Naive thymus-derived CD8-positive, alpha-beta T cell (primary cell): ENCODE results near the gene NT5C. TPM values are rescaled to one million over a fixed set of nuclear protein-coding genes. Genes with fewer than 3 reads are reported as not detected.
"Not testable (repeated sequence)": the region's sequence is repeated elsewhere in the genome, so short reads cannot be mapped to it uniquely, and the experiment has no call there.

ENCODE experiments used
- ATAC-seq, 2 donors: fragments of 150-1000 bp; cut with Tn5 transposase in 1 of 2; sonication (Bioruptor Pico), chemical (Tn5 transposase) in 1 of 2; 1 replicate in 1 of 2; 2 replicates in 1 of 2; pipeline ENCODE4 v1.10.0; 2021; ENCODE audit warnings: mild to moderate bottlenecking in 2 of 2, moderate library complexity in 2 of 2
- POLR2A ChIA-PET: fragments of 350-600 bp; sonication (Branson Sonifier 250); formaldehyde crosslinking; loops from one replicate; lab custom pipeline; 2021; ENCODE audit warnings: antibody characterized with exemption; lab: Charles Lee
- DNase-seq, 10 donors: peaks; one replicate each; pipeline versions ENCODE4 v3.0.0 to v3.0.0-alpha.2; 2020 to 2022
- H3K27ac Mint-ChIP-seq, 10 donors: one replicate each; pipeline ENCODE4 v1.8.0; 2020 to 2022; ENCODE audit warnings: mild to moderate bottlenecking in 10 of 10, mixed read lengths in 10 of 10, moderate library complexity in 4 of 10, inconsistent platforms in 1 of 10
- H3K27me3 Mint-ChIP-seq, 5 donors: one replicate each; pipeline ENCODE4 v1.8.0; 2021 to 2022; ENCODE audit warnings: mixed read lengths in 5 of 5
- H3K36me3 Mint-ChIP-seq, 3 donors: one replicate each; pipeline ENCODE4 v1.8.0; 2020 to 2022; ENCODE audit warnings: mixed read lengths in 3 of 3, mild to moderate bottlenecking in 2 of 3, inconsistent platforms in 1 of 3
- H3K4me1 Mint-ChIP-seq, 4 donors: one replicate each; pipeline ENCODE4 v1.8.0; 2021 to 2022; ENCODE audit warnings: mixed read lengths in 4 of 4
- H3K4me3 Mint-ChIP-seq, 10 donors: one replicate each; pipeline ENCODE4 v1.8.0; 2020 to 2022; ENCODE audit warnings: mild to moderate bottlenecking in 10 of 10, mixed read lengths in 10 of 10, moderate library complexity in 6 of 10, inconsistent platforms in 1 of 10
- H3K9me3 Mint-ChIP-seq, 9 donors: one replicate each; pipeline ENCODE4 v1.8.0; 2020 to 2022; ENCODE audit warnings: mixed read lengths in 9 of 9, mild to moderate bottlenecking in 3 of 9, inconsistent platforms in 1 of 9, moderate library complexity in 1 of 9
- polyA plus RNA-seq, 3 donors: library from polyadenylated mRNA; unstranded; fragments of 300-500 nt; fragmentation: Illumina TruSeq; gene quantifications; one replicate each; pipeline ENCODE4 v1.2.3, GENCODE V29; 2021
- total RNA-seq, 8 experiments: library from RNA in 2 of 8; stranded (reverse) in 2 of 8; gene quantifications; one replicate each; pipeline ENCODE4 v1.2.3 and lab custom pipeline; 2021 to 2026

The NT5C gene
- total and polyA plus RNA-seq, 5 experiments from 2014 or later = 46.0 to 66.6 (median 52.8) TPM

DNA sequence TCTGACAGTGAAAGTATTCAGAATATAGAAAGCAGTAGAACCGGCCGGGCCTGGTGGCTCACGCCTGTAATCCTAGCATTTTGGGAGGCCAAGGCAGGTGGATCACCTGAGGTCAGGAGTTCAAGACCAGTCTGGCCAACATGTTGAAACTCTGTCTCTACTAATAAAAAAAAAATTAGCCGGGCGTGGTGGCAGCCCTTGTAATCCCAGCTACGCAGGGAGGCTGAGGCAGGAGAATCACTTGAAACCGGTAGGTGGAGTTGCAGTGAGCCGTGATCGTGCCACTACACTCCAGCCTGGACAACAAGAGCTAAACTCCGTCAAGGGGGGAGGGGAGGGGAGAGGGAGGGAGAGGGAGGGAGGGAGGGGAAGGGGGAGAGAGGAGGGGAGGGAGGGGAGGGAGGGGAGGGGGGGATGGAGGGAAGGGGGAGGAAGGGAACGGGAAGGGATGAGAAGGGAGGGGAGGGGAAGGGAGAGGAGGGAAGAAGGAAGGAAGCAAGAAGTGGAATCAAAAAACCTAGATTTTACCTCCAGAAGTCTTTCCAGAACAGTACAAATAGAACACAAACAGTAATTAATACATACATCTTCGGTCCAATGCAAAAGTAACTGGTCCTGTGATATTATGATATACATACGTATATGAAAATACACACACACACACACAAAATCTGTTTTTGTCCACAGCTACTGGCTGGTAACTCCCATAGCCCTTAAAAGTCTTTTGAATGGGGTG lies 10.9 kb upstream of the NT5C start:
- ATAC-seq (no peak), DNase-seq (no peak)
- Mint-ChIP-seq H3K36me3 (peaks cover 0 to 40% (median 10%) of the 10 kb centered on the region in 3 donors), H3K4me1 (peaks cover 2 to 27% (median 13%) of the 10 kb centered on the region in 4 donors), H3K9me3 (no peaks in the 10 kb centered on the region), H3K27me3 (no peaks in the 10 kb centered on the region), H3K27ac (no peak overlapping the region), H3K4me3 (no peak overlapping the region)
- POLR2A ChIA-PET = interaction anchor here (1.1 kb wide), 1 partner anchor 15 kb away, joined by 3 read pairs; no protein-coding TSS in a partner anchor

DNA sequence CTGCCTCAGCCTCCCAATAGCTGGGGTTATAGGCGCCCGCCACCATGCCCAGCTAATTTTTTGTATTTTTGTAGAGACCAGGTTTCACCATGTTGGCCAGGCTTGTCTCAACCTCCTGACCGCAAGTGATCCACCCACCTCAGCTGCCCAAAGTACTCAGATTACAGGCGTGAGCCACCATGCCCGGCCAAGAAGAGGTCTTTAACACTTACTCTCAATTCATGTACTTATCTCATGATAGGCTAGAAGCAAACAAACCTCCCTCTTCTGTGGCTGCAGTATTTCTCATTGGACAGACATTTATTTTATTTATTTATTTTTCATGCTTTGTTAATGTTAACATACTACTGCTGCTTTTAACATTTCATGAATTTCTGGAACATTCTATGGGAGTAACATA lies 7.0 kb upstream of the NT5C start:
- H3K27me3 Mint-ChIP-seq = no peaks in the 10 kb centered on the region
- POLR2A ChIA-PET = interaction anchor here (0.6 to 1.3 kb wide), 3 partner anchors 8 to 311 kb away, joined by 3 to 5 read pairs (median 3); no protein-coding TSS in a partner anchor
- ATAC-seq (no peak), DNase-seq (no peak)
- peaks cover 0 to 4% (median 0%) of the 10 kb centered on the region in 3 donors for H3K36me3 Mint-ChIP-seq
- peak overlapping the region in 1 of 10 donors; percentile 15 for H3K27ac Mint-ChIP-seq
- H3K4me1 Mint-ChIP-seq = peaks cover 2 to 24% (median 13%) of the 10 kb centered on the region in 4 donors
- H3K4me3 Mint-ChIP-seq = no peak overlapping the region
- no peaks in the 10 kb centered on the region for H3K9me3 Mint-ChIP-seq

DNA sequence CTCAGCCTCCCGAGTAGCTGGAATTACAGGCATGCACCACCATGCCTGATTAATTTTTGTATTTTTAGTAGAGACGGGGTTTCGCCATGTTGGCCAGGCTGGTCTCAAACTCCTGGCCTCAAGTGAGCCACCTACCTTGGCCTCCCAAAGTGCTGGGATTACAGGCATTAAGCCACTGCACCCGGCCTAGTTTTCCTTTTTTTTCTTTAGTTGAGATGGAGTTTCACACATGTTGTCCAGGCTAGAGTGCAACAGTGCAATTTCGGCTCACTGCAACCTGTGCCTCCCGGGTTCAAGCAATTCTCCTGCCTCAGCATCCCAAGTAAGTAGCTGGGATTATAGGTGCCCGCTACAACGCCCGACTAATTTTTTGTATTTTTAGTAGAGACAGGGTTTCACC lies 6.2 kb upstream of the NT5C start:
- not testable (repeated sequence) for H3K27ac Mint-ChIP-seq
- POLR2A ChIA-PET = interaction anchor here (0.6 kb wide), 2 partner anchors 15 to 312 kb away, joined by 5 to 7 read pairs; no protein-coding TSS in a partner anchor

DNA sequence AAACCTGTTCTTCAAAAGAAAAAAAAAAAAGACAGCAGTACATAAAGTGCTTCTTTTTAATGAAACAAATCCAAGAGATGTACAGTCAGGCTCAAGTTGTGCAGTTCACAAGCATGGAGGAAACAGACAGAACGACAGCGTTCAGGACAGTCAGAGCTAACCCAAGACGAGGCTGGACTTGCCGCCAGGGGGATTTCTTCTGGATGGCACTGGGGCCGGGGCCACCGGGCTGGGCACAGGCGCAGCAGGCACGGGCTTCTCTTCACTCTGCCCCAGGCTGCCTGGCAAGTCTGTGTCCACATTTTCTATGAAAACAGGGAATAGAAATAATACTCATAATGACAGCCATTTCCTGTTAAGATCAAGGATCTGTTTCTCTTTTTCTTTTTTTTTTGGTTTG lies 4.4 kb upstream of the NT5C start:
- ATAC-seq (no peak), DNase-seq (no peak)
- no peaks in the 10 kb centered on the region for H3K9me3 Mint-ChIP-seq
- no peaks in the 10 kb centered on the region for H3K36me3 Mint-ChIP-seq
- peaks cover 0 to 15% (median 8%) of the 10 kb centered on the region in 4 donors for H3K4me1 Mint-ChIP-seq
- POLR2A ChIA-PET = interaction anchor here (0.7 to 1.8 kb wide), 3 partner anchors 14 to 489 kb away, joined by 3 to 4 read pairs (median 3); partner anchors contain the start of gene JPT1
- peak overlapping the region in 4 of 10 donors; percentile 9 to 23 (median 16) for H3K27ac Mint-ChIP-seq
- no peaks in the 10 kb centered on the region for H3K27me3 Mint-ChIP-seq
- H3K4me3 Mint-ChIP-seq = no peak overlapping the region

More for the DNA sequence above, 6.2 kb upstream of the NT5C start:
- peaks cover 2 to 24% (median 13%) of the 10 kb centered on the region in 4 donors for H3K4me1 Mint-ChIP-seq
- not testable (repeated sequence) for H3K4me3 Mint-ChIP-seq, H3K27me3 Mint-ChIP-seq, H3K9me3 Mint-ChIP-seq, ATAC-seq, DNase-seq, H3K36me3 Mint-ChIP-seq

DNA sequence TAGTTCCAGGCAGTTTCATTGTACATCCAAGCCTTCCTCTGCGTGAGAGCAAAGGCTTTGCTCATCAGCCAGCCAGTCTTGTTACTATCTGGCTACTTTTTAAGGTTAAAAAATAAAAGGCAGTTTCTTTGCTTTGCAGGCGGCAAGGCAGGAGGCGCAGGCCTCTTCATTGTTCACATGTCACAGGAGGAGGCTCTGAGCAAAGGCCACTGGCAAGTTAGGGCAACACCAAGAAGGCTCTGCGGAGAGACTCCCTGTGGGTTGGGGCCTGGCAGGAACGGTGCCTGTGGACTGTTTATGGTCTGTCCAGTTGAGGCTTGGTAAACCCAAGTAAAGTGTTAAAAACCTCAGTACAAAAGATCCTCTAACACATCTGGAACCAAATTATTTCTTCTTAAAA lies 3.9 kb upstream of the NT5C start:
- Mint-ChIP-seq H3K4me1 (peaks cover 4 to 14% (median 8%) of the 10 kb centered on the region in 4 donors), H3K27ac (peak overlapping the region in 3 of 10 donors; percentile 23 to 61 (median 33)), H3K36me3 (peaks cover 0 to 2% (median 0%) of the 10 kb centered on the region in 3 donors), H3K4me3 (no peak overlapping the region), H3K9me3 (no peaks in the 10 kb centered on the region), H3K27me3 (no peaks in the 10 kb centered on the region)
- DNase-seq (no peak), ATAC-seq (no peak)
- POLR2A ChIA-PET = interaction anchor here (0.7 to 1.8 kb wide), 2 partner anchors 19 to 490 kb away, joined by 3 to 4 read pairs; partner anchors contain the start of gene JPT1

DNA sequence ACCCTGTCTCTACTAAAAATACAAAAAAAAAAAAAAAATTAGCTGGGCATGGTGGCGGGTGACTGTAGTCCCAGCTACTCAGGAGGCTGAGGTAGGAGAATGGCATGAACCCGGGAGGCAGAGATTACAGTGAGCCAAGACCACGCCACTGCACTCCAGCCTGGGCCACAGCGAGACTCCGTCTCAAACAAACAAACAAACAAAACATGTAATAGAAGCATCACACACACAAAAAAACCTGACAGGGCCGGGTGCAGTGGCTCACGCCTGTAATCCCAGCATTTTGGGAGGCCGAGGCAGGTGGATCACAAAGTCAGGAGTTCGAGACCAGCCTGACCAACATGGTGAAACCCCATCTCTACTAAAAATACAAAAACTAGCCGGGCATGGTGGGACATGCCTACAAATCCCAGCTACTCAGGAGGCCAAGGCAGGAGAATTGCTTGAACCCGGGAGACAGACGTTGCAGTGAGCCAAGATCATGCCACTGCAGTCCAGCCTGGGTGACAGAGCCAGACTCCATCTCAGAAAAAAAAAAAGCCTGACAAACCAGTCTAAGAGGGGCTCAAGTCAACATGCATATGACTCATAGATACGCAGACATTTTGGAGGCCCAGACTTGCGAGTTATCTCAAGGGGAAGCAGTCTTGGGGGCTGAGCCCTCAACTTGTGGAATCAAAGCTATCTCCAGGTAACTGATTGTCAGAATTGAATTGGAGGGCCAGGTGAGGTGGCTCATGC lies 2.2 kb upstream of the NT5C start:
- H3K9me3 Mint-ChIP-seq, H3K36me3 Mint-ChIP-seq, ATAC-seq, H3K27me3 Mint-ChIP-seq, DNase-seq: not testable (repeated sequence)
- Mint-ChIP-seq H3K27ac (peak overlapping the region in 4 of 10 donors; percentile 17 to 86 (median 46)), H3K4me1 (peaks cover 6 to 14% (median 11%) of the 10 kb centered on the region in 4 donors), H3K4me3 (peak overlapping the region in 3 of 10 donors; percentile 7 to 10 (median 7))
- POLR2A ChIA-PET = interaction anchor here (0.6 to 3.9 kb wide), 2 partner anchors 11 to 19 kb away, joined by 5 to 49 read pairs; no protein-coding TSS in a partner anchor

DNA sequence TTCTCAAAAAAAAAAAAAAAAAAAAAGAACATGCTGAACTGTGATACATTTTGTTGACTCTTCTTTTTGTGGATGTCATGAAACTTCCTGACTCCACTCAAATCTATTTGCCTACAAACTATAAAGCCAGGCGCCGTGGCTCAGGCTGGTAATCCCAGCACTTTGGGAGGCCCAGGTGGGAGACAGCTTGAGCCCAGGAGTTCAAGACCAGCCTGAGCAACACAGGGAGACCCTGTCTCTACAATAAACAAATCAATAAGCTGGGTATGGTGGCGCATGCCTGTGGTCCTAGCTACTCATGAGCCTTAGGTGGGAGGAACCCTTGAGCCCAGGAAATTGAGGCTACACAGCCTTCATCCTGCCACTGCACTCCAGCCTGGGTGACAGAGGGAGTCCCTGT lies 1.5 kb upstream of the NT5C start:
- peaks cover 6 to 14% (median 11%) of the 10 kb centered on the region in 4 donors for H3K4me1 Mint-ChIP-seq

DNA sequence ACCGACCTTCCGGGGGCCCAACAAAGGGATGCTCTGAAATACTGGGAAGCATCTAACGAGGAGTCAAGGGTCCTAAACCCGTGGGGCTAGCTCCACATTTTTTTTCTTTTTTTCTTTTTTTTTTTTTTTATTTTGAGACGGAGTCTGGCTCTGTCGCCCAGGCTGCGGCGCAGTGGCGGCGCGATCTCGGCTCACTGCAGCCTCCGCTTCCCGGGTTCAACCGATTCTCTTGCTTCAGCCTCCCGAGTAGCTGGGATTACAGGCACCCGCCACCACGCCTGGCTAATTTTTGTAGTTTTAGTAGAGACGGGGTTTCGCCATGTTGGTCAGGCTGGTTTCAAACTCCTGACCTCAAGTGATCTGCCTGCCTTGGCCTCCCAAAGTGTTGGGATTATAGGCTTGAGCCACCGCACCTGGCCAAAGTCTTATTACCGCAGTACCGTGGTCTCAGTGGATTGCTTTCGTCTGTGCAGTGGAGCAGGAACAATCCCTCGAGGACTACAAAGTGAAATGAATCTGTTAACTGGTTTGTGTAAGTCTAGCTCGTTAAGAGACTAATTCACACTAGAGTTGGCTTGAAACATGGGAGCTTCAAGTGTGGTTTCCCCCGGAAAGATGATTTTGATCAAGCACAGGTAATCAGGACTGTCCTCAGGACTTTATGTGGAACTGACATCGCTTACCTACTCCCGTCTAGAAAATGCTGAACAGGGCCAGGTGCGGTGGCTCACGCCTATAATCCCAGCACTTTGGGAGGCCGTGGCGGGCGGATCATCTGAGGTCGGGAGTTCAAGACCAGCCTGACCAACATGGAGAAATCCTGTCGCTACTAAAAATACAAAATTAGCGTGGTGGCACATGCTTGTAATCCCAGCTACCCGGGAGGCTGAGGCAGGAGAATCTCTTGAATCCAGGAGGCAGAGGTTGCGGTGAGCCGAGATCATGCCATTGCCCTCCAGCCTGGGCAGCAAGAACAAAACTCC lies 767 bp upstream of the NT5C start:
- Mint-ChIP-seq H3K4me1 (peaks cover 6 to 14% (median 11%) of the 10 kb centered on the region in 4 donors), H3K27ac (peak overlapping the region; percentile 47 to 91 (median 88)), H3K4me3 (peak overlapping the region; percentile 82 to 92 (median 86))
- POLR2A ChIA-PET = interaction anchor here (0.5 to 3.9 kb wide), 24 partner anchors 13 to 277 kb away, joined by 3 to 49 read pairs (median 5); partner anchors contain the start of genes ARMC7, JPT1, MIF4GD and MRPL58
- H3K27me3 Mint-ChIP-seq, ATAC-seq, H3K36me3 Mint-ChIP-seq, DNase-seq, H3K9me3 Mint-ChIP-seq: not testable (repeated sequence)

More for the DNA sequence above, 1.5 kb upstream of the NT5C start:
- Mint-ChIP-seq H3K27me3 (no peaks in the 10 kb centered on the region), H3K4me3 (peak overlapping the region in 7 of 10 donors; percentile 16 to 66 (median 32)), H3K27ac (peak overlapping the region in 4 of 10 donors; percentile 31 to 84 (median 52)), H3K9me3 (no peaks in the 10 kb centered on the region), H3K36me3 (peaks cover 0 to 3% (median 0%) of the 10 kb centered on the region in 3 donors)
- POLR2A ChIA-PET = interaction anchor here (0.7 to 3.9 kb wide), 10 partner anchors 18 to 267 kb away, joined by 3 to 49 read pairs (median 6); partner anchors contain the start of genes JPT1 and SUMO2
- no peak for ATAC-seq
- no peak for DNase-seq

DNA sequence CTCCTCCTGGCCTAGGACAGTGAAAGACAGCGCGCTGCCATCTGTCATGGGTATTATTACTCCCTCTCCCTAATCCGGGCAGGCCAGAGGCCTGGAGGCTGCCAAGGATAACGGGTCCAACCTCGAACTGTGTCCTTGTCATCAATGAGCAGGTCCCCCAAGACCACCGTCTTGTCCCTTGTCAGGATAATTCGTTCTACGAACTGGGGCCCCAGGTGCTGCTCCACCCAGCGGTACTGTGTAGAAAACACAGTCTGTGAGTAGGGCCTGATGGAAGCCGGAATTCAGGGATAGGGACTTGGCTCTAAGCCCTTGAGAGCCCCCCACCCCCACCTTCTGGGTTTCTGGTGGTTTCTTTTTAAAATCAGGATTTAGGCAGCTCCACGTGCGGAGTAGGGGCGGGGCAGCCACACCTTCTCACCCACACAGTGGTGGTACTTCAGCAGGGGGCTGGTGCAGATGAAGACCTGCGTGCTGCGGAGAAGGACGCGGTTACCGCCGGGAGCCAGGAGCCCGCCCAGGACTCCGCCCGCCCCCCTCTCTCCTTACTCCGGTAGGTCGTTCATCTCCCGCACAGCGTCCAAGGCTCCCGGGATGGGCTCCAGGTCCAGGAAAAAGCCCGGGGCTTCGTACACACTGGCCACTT lies 787 bp downstream of the NT5C start:
- Mint-ChIP-seq H3K27ac (peak overlapping the region; percentile 83 to 94 (median 91)), H3K27me3 (no peaks in the 10 kb centered on the region), H3K4me1 (peaks cover 8 to 21% (median 17%) of the 10 kb centered on the region in 4 donors), H3K9me3 (no peaks in the 10 kb centered on the region), H3K36me3 (peaks cover 0 to 3% (median 0%) of the 10 kb centered on the region in 3 donors), H3K4me3 (peak overlapping the region; percentile 83 to 94 (median 90))
- POLR2A ChIA-PET = interaction anchor here (0.5 to 3.9 kb wide), 20 partner anchors 9 to 169 kb away, joined by 3 to 49 read pairs (median 4); partner anchors contain the start of genes ARMC7, GGA3, JPT1 and MIF4GD
- ATAC-seq (peak; percentile 64 to 72), DNase-seq (peak in 9 of 10 donors; percentile 19 to 70 (median 37))

DNA sequence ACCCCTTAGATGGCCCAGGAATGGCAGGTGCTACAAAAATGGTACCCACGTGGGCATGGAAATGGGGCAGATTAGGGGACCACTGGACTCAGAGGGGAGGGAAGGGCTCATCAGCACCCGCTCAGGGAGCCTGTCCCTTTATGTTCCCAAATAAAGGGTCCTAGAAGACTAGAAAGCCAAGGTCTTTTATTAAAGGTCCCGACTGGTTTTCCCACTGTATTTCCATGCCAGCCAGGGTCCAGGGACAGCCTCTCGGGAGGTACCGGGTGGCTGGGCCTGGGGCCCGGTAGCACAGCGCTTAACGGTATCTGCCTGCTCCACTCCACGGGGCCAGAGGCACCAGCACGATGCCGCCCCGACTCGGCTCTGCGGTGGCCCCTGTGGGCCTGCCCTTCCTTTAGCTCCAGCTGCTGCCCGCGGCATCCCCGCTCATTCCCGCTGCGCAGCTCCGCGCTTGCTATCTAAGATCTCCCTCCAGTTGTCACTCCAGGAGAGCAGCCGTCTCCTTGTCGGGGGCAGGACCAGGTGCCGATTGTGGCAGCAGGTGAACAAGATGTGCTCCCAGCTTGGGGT lies 1.4 kb downstream of the NT5C start:
- POLR2A ChIA-PET = interaction anchor here (0.5 to 3.9 kb wide), 15 partner anchors 9 to 118 kb away, joined by 3 to 49 read pairs (median 6); partner anchors contain the start of genes ARMC7, JPT1, MRPL58 and SUMO2
- Mint-ChIP-seq H3K4me3 (peak overlapping the region; percentile 28 to 94 (median 88)), H3K27ac (peak overlapping the region; percentile 83 to 94 (median 91)), H3K27me3 (no peaks in the 10 kb centered on the region), H3K36me3 (peaks cover 0 to 3% (median 0%) of the 10 kb centered on the region in 3 donors), H3K4me1 (peaks cover 11 to 28% (median 23%) of the 10 kb centered on the region in 4 donors), H3K9me3 (no peaks in the 10 kb centered on the region)
- DNase-seq = no peak
- ATAC-seq = no peak
